Measurements from ENCODE around the gene TCHHL1. TPM values are rescaled to one million over a fixed set of nuclear protein-coding genes. Genes with fewer than 3 reads are reported as not detected.

Gene TCHHL1
- total RNA-seq (2021; ENCODE audit: unreplicated experiment) (not detected), Bru-seq, nascent RNA (not detected), BruChase-seq, experiment 1, labeled RNA remaining after a 6-hour chase (not detected), BruChase-seq, experiment 2, labeled RNA remaining after a 2-hour chase (not detected)
- not detected in 2 replicates for polyA plus RNA-seq (2012)
- long read RNA-seq: 0 reads

- DNase-seq (ENCODE audit: low read depth, low spot score) (no peak), ATAC-seq (no peak)
- Histone ChIP-seq H3K4me1 (ENCODE audit: control insufficient read depth in 1 of 2, insufficient read depth in 2 of 2, low read length in 2 of 2) (peaks cover 3 to 4% of the 10 kb centered on the region in 2 experiments; a peak in 2 of 4 replicates), H3K4me3 (replicated peaks in 1 of 2; ENCODE audit: low read depth in 1 of 2, low read length in 2 of 2) (no peak within 1 kb of the TSS), H3K9me3 (ENCODE audit: control insufficient read depth in 1 of 2, insufficient read depth in 1 of 2, low read depth in 1 of 2, low read length in 2 of 2) (no peaks in the 10 kb centered on the region), H3K9ac (ENCODE audit: low read length) (no peak within 1 kb of the TSS), H3K27me3 (ENCODE audit: insufficient read depth, low read length) (peaks cover 41% of the 10 kb centered on the region), H4K20me1 (ENCODE audit: insufficient read depth) (no peaks in the 10 kb centered on the region), H3K79me2 (ENCODE audit: insufficient read depth, low read length) (no peaks in the 10 kb centered on the region), H2AFZ (ENCODE audit: low read depth, low read length, poor library complexity, severe bottlenecking) (no peak within 1 kb of the TSS), H3K36me3 (ENCODE audit: control insufficient read depth in 1 of 2, insufficient read depth in 2 of 2, low read length in 2 of 2) (no peaks in the 10 kb centered on the region), H3K9me2 (ENCODE audit: insufficient read depth) (no peaks in the 10 kb centered on the region), H3K27ac (ENCODE audit: low read depth, low read length) (no peak within 1 kb of the TSS), H3K4me2 (ENCODE audit: low read length) (no peak within 1 kb of the TSS)
- ChIA-PET CTCF (no interaction called here), RAD21 (ENCODE audit: low non-redundant PET in 1 of 2, low total read pairs in 2 of 2, uncharacterized antibody in 2 of 2, unreplicated experiment in 2 of 2) (no interaction called here), POLR2A (no interaction called here)
- no TSS peak for BruUV-seq (replicated peaks)
- TF ChIP-seq ZBTB33 (IDR thresholded peaks at IDR 0.05; ENCODE audit: extremely low read depth, insufficient replicate concordance, low read length): no peak
- TF ChIP-seq ZNF274 (IDR thresholded peaks at IDR 0.05; ENCODE audit: low read depth, low read length): no peak
- TF ChIP-seq CTCF (IDR thresholded peaks at IDR 0.05 in 2 of 3, conservative IDR thresholded peaks at IDR 0.05 in 1 of 3; ENCODE audit: borderline replicate concordance in 1 of 3, insufficient read depth in 1 of 3, low read depth in 2 of 3, low read length in 2 of 3): no peak
- no peak for TF ChIP-seq CBX3 (IDR thresholded peaks at IDR 0.05; ENCODE audit: low read depth)
- TF ChIP-seq REST (IDR thresholded peaks at IDR 0.05; ENCODE audit: low read depth): no peak
- no peak for TF ChIP-seq YY1 (IDR thresholded peaks at IDR 0.05; ENCODE audit: extremely low read depth, insufficient replicate concordance, low read depth, low read length)
- no peak for TF ChIP-seq JUND (IDR thresholded peaks at IDR 0.05)
- TF ChIP-seq SIN3A (IDR thresholded peaks at IDR 0.05; ENCODE audit: low read depth): no peak
- TF ChIP-seq ZFX (IDR thresholded peaks at IDR 0.05): no peak
- no peak for TF ChIP-seq TCF7L2 (IDR thresholded peaks at IDR 0.05; ENCODE audit: borderline replicate concordance, extremely low read depth, insufficient read depth, insufficient read length)
- TF ChIP-seq SP1 (IDR thresholded peaks at IDR 0.05; ENCODE audit: low read depth): no peak
- TF ChIP-seq SRF (IDR thresholded peaks at IDR 0.05; ENCODE audit: low read depth): no peak
- TF ChIP-seq FOSL1 (IDR thresholded peaks at IDR 0.05; ENCODE audit: low read depth): no peak
- intact Hi-C loops (cut with micrococcal nuclease): no loop called here
These were observed at the start of gene TCHHL1 for GRCh38 chr1:152089014-152089674. Gene TCHHL1 (minus strand): TSS chr1:152089064. CDS start chr1:152088143, 921 bp downstream.

All from HCT116 (cell line).